Immature natural killer cell (primary cell): ENCODE data around the gene KDM6B. TPM values are rescaled to one million over a fixed set of nuclear protein-coding genes. Genes with fewer than 3 reads are reported as not detected.

Experiments
- DNase-seq, 3 donors: peaks; one replicate each; pipeline ENCODE4 v3.0.0; 2022; ENCODE audit warnings: mixed read lengths in 1 of 3
- H3K27ac Mint-ChIP-seq, 6 donors: one replicate each; pipeline ENCODE4 v1.8.0; 2020; ENCODE audit warnings: mixed read lengths in 6 of 6, mild to moderate bottlenecking in 5 of 6, inconsistent platforms in 4 of 6, moderate library complexity in 3 of 6
- H3K27me3 Mint-ChIP-seq, 3 donors: one replicate each; pipeline ENCODE4 v1.8.0; 2020 to 2021; ENCODE audit warnings: low read depth in 3 of 3, mild to moderate bottlenecking in 3 of 3, mixed read lengths in 3 of 3, moderate library complexity in 3 of 3, inconsistent platforms in 1 of 3
- H3K36me3 Mint-ChIP-seq, 3 donors: one replicate each; pipeline ENCODE4 v1.8.0; 2020; ENCODE audit warnings: mixed read lengths in 3 of 3, inconsistent platforms in 2 of 3, mild to moderate bottlenecking in 2 of 3
- H3K4me1 Mint-ChIP-seq, 2 donors: one replicate each; pipeline ENCODE4 v1.8.0; 2020; ENCODE audit warnings: inconsistent platforms in 2 of 2, mild to moderate bottlenecking in 2 of 2, mixed read lengths in 2 of 2, moderate library complexity in 1 of 2
- H3K4me3 Mint-ChIP-seq, 5 donors: one replicate each; pipeline ENCODE4 v1.8.0; 2020; ENCODE audit warnings: mild to moderate bottlenecking in 5 of 5, mixed read lengths in 5 of 5, inconsistent platforms in 3 of 5, moderate library complexity in 3 of 5
- H3K9me3 Mint-ChIP-seq, 6 donors: one replicate each; pipeline ENCODE4 v1.8.0; 2020; ENCODE audit warnings: mild to moderate bottlenecking in 6 of 6, mixed read lengths in 6 of 6, inconsistent platforms in 4 of 6, moderate library complexity in 3 of 6
- polyA plus RNA-seq, 3 donors: library from polyadenylated mRNA; unstranded; fragments of 300-500 nt; fragmentation: Illumina TruSeq; gene quantifications; one replicate each; pipeline ENCODE4 v1.2.3, GENCODE V29; 2021

Gene KDM6B
- polyA plus RNA-seq, 3 donors from 2014 or later = 0.03 to 0.40 TPM; not detected in 1

DNA sequence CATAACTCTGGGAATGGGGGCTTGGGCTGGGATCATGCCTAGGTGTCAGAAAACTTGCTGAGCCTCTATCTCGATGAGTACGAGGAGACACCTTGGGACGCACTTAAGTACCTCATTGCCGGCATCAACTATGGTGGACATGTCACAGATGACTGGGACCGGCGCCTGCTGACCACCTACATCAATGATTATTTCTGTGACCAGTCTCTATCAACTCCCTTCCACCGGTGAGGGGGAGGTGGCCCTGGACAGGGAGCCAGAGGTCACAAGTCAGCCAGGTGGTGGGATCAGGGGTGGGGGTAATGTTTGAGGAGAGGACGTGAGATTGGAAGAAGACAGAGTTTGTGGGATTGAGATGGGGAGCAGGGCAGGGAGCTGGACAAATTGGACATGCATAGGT, 3.4 kb upstream of the KDM6B start:
- Mint-ChIP-seq H3K27ac (no peak overlapping the region), H3K27me3 (peaks cover 12 to 18% (median 15%) of the 10 kb centered on the region in 3 donors), H3K4me1 (peaks cover 7 to 12% of the 10 kb centered on the region in 2 donors), H3K9me3 (no peaks in the 10 kb centered on the region), H3K4me3 (no peak overlapping the region), H3K36me3 (no peaks in the 10 kb centered on the region)
- DNase-seq = no peak

DNA sequence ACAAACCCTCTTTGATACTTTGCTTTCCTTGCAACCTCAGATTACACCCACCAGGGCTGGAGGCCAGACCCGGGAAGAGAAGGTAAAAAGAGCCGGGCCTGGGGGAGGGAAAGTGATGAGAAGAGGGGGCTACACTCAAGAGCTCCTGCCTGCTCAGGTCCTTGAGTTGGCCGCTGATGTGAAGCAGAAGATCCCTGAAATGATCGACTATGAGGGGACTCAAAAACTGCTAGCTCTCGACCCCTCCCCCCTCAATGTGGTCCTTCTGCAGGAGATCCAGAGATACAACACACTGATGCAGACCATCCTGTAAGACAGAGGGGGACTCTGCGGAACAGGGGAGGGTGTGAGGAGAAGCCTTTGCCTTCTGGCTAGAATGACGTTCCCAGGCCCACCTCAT, 2.8 kb upstream of the KDM6B start:
- H3K4me3 Mint-ChIP-seq = no peak overlapping the region
- peaks cover 15 to 21% (median 18%) of the 10 kb centered on the region in 3 donors for H3K27me3 Mint-ChIP-seq
- H3K27ac Mint-ChIP-seq = no peak overlapping the region
- H3K4me1 Mint-ChIP-seq = peaks cover 11 to 15% of the 10 kb centered on the region in 2 donors
- H3K9me3 Mint-ChIP-seq = no peaks in the 10 kb centered on the region
- DNase-seq = no peak
- H3K36me3 Mint-ChIP-seq = no peaks in the 10 kb centered on the region

DNA sequence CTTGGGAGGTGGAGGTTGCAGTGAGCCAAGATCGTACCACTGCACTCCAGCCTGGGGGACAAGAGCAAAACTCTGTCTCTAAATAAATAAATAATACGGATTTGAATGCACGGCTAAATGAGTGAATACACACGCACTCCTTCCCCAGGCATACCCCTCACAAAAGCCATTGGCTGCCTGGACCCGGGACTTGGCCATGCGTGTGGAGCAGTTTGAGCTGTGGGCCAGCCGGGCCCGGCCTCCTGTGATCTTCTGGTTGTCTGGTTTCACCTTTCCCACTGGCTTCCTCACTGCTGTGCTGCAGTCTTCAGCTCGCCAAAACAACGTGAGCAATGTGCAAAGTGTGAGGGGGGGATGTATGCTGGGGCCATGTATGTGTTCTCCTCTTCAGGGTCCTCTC, 1.6 kb upstream of the KDM6B start:
- no peak for DNase-seq
- no peaks in the 10 kb centered on the region for H3K36me3 Mint-ChIP-seq
- H3K4me3 Mint-ChIP-seq = peak overlapping the region in 1 of 5 donors; percentile 21
- peaks cover 23 to 26% of the 10 kb centered on the region in 2 donors for H3K4me1 Mint-ChIP-seq
- H3K27me3 Mint-ChIP-seq = peaks cover 15 to 31% (median 18%) of the 10 kb centered on the region in 3 donors
- H3K9me3 Mint-ChIP-seq = no peaks in the 10 kb centered on the region
- no peak overlapping the region for H3K27ac Mint-ChIP-seq

DNA sequence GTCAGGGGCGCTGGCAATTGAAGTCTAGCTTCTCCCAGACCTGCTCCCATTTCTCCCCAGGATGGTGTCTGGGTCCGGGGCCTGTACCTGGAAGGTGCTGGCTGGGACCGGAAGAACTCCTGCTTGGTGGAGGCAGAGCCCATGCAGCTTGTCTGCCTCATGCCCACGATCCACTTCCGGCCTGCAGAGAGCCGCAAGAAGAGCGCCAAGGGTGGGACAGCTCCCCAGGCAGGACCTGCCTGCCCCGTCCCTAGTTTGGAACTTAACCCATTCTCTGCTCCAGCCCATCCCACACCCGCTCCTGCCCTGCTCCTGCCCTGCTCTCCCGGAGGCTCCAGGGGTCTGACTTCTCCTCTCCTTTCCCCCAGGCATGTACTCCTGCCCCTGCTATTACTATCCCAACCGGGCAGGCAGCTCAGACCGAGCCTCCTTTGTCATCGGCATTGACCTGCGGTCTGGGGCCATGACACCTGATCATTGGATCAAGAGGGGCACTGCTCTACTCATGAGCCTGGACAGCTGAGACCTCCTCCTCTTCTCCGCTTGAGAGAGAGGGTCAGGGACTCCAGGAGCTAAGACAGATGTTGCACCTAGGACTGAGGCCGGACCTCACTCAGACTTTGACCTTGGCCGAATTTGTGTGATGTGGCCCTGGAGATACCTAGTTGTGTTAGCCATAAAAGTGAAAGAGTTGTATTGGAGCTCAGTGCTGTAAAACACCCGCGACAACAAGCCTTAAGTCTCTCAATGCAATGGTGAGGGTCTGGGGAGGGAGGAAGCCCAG, 814 bp upstream of the KDM6B start:
- H3K27ac Mint-ChIP-seq = peak overlapping the region; percentile 64 to 99 (median 90)
- no peak for DNase-seq
- H3K27me3 Mint-ChIP-seq = peaks cover 13 to 35% (median 15%) of the 10 kb centered on the region in 3 donors
- peaks cover 28 to 30% of the 10 kb centered on the region in 2 donors for H3K4me1 Mint-ChIP-seq
- H3K36me3 Mint-ChIP-seq = no peaks in the 10 kb centered on the region
- no peaks in the 10 kb centered on the region for H3K9me3 Mint-ChIP-seq
- H3K4me3 Mint-ChIP-seq = peak overlapping the region; percentile 87 to 97 (median 92)

DNA sequence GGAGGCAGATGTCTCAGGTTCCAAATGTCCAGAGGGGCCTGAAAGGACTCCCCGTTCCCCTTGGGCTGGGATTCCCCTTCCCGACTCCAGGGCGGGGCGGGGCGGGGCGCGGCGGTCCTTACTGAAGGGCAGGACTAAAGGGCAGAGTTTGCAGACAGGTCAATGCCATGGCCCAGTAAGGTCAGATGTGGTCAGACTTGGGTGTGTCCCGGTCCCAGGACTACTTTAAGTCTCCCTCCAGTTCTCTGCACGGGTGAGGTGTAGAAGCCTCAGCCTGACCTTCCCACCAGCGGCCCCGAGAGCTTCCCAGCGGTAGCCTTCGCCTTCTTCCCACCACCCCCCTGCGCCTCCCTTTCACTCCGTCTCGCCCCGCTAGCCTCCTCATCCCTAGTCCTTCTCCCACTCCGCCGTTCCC, 532 bp downstream of the KDM6B start:
- DNase-seq = no peak
- H3K36me3 Mint-ChIP-seq = no peaks in the 10 kb centered on the region
- H3K4me1 Mint-ChIP-seq = peaks cover 40 to 42% of the 10 kb centered on the region in 2 donors
- H3K27me3 Mint-ChIP-seq = peaks cover 13 to 35% (median 15%) of the 10 kb centered on the region in 3 donors
- peak overlapping the region; percentile 89 to 99 (median 96) for H3K4me3 Mint-ChIP-seq
- peak overlapping the region; percentile 89 to 99 (median 99) for H3K27ac Mint-ChIP-seq
- H3K9me3 Mint-ChIP-seq = no peaks in the 10 kb centered on the region

DNA sequence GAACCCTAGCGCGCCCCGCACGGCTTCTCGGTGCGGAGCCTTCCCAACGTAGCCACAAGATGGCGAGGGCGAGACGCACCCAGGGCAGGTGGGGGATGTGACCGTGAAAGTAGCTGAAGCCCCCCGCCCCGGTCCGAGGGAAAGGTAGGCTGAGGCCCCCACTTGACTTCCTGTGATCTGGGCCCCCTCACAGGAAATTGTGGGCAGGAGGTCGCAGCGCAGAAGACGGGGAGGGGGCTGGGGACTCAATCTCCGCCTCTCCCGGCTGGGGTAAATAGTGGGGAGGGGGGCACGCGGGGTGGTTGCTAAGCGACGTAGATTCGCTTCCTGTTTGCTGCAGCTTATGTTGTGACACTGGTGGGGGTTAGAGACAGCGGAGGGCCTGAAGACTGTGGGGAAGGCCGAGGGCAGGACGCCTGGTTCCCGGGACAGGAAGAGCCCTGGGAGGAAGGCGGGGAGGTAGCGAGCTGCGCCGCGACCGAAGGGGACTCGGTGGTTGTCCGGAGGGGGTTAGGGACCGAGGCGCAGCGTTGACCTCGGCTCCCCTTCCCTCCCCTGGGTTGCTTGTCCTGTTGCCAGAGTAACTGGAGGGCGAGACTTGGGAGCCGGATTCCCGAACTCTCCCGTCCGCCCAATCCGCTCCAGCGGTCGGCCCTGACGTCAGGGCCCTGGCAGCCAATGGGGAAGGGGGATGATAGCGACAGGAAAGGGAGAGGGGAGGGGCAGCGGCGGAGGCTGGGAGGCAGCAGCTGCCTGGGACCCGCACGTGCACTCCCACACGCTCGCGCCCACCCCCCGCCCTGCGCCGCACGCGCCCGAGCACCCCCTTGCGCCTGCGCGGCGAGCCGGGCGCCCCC, 1.2 kb downstream of the KDM6B start:
- Mint-ChIP-seq H3K27me3 (peaks cover 13 to 35% (median 15%) of the 10 kb centered on the region in 3 donors), H3K4me3 (peak overlapping the region; percentile 89 to 99 (median 96)), H3K4me1 (peaks cover 43 to 45% of the 10 kb centered on the region in 2 donors), H3K9me3 (no peaks in the 10 kb centered on the region), H3K36me3 (no peaks in the 10 kb centered on the region), H3K27ac (peak overlapping the region; percentile 89 to 99 (median 99))
- DNase-seq = peak; percentile 83 to 86 (median 85)

DNA sequence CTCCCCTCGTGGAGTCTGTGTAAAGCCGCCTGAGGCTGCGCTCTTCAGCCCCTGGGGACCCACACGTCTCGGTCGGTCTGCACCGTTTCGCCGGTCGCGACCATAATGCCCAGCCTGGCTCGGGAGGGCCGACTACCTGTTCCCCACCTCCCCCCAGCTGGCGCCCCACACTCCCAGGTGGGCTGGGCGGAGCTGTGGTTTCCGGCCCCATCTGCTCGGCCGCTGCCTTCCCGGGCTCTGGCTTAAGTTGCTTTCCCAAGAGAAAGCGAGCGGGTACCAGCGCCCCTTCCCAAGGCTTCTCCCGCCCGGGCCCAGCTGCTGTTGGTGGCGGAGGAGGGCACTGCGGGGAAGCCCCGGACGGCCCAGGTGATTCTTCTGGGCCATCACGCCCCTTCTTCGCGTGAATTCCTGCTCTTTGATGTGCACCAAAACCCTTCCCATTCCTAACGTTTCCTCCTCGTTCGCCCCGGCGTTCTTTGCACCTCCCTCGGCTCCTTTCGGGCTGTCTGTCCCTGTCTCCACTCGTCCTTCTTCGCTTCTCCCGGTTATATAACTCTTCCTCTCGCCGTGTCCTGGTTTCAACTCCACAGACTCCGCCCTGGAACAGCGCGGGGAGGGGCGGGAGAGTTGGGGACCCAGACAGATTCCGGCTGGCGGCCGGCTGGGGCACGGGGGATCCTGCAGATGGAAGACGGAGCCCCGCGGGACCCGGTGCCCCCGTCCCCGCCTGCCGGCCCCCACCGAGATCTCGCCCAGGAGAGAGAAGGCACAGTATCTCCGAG, 2.0 kb downstream of the KDM6B start:
- H3K36me3 Mint-ChIP-seq = no peaks in the 10 kb centered on the region
- peaks cover 12 to 41% (median 15%) of the 10 kb centered on the region in 3 donors for H3K27me3 Mint-ChIP-seq
- peaks cover 51% of the 10 kb centered on the region in 2 donors for H3K4me1 Mint-ChIP-seq
- no peaks in the 10 kb centered on the region for H3K9me3 Mint-ChIP-seq
- peak overlapping the region; percentile 48 to 99 (median 94) for H3K27ac Mint-ChIP-seq
- no peak for DNase-seq
- peak overlapping the region; percentile 83 to 99 (median 90) for H3K4me3 Mint-ChIP-seq

DNA sequence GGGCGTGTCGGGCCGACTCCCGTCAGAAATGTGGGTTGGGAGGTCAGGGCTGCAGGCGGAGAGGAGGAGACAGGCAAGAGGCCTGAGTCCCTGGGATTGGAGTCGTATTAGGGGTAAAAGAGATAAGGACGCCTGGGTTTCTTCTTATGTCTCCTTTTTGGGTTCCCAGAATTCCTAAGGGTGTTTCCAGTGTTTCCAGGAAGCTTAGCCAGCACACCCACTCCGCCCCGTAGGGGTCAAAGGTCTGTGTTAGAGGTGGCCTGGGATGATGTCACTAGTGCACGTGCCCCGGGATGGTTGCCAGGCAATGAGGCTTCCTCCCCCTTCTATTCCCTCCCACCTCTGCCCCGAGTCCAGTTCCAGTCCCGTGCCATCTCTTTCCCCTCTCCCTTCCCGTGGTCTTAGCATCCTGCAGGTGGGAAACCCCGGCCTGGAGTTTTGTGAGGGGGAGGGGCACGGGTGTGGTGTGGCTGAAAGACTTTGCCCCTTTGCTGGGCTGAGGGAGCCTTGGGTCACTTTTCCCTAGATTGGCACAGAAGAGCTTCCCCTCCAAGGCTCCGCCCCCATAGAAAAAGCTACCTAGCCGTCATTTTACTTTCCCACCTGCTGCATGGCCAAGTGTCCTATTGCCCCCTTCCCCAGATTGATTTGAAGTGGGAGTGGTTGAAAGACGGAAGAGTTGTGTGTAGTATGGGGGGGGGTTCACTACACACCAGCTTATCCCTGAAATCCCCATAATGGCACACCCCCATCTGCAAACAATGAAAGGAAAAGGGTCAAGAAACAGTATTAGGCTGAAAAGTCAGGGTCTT, 2.8 kb downstream of the KDM6B start:
- peaks cover 56 to 58% of the 10 kb centered on the region in 2 donors for H3K4me1 Mint-ChIP-seq

DNA sequence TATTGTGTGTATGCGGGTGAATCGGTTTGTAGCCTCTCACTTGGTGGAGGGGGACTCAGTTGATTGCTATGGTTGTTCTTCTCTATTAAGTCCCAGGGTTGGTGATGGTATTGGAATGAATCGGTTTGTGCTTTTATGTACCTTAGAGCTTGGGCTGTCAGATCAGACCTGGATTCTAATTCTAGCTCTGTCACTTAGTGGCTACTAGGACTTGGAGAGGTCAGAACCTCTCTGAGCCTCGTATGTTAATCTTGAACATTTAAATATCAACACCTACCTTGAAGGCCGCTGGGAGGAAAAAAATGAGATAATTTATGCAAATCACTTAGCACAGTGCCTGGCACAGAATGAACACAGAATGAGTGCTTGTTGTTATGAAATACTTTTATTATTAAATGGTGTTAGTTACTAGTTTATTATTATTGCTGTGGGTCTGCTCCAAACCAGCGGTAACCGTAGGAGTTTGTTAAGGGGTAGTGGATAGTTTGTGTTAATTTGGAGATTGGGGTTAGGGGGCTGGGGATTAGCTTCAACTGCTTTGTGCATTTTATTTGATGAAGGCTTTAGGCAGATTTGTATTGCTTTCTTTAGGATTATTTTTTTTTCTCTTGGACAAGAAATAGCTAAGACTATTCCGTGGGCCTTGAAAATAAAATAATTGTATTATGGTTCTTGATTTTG, 3.5 kb downstream of the KDM6B start:
- peaks cover 60 to 65% of the 10 kb centered on the region in 2 donors for H3K4me1 Mint-ChIP-seq
- H3K4me3 Mint-ChIP-seq = peak overlapping the region; percentile 26 to 69 (median 30)
- peaks cover 24 to 57% (median 28%) of the 10 kb centered on the region in 3 donors for H3K27me3 Mint-ChIP-seq
- no peaks in the 10 kb centered on the region for H3K9me3 Mint-ChIP-seq
- peak overlapping the region in 5 of 6 donors; percentile 43 to 99 (median 91) for H3K27ac Mint-ChIP-seq
- no peaks in the 10 kb centered on the region for H3K36me3 Mint-ChIP-seq
- DNase-seq = no peak

More for the DNA sequence above, 2.8 kb downstream of the KDM6B start:
- DNase-seq = no peak
- no peaks in the 10 kb centered on the region for H3K36me3 Mint-ChIP-seq
- H3K27ac Mint-ChIP-seq = peak overlapping the region in 5 of 6 donors; percentile 57 to 99 (median 91)
- H3K27me3 Mint-ChIP-seq = peaks cover 17 to 49% (median 21%) of the 10 kb centered on the region in 3 donors
- H3K9me3 Mint-ChIP-seq = no peaks in the 10 kb centered on the region
- peak overlapping the region; percentile 64 to 92 (median 85) for H3K4me3 Mint-ChIP-seq

DNA sequence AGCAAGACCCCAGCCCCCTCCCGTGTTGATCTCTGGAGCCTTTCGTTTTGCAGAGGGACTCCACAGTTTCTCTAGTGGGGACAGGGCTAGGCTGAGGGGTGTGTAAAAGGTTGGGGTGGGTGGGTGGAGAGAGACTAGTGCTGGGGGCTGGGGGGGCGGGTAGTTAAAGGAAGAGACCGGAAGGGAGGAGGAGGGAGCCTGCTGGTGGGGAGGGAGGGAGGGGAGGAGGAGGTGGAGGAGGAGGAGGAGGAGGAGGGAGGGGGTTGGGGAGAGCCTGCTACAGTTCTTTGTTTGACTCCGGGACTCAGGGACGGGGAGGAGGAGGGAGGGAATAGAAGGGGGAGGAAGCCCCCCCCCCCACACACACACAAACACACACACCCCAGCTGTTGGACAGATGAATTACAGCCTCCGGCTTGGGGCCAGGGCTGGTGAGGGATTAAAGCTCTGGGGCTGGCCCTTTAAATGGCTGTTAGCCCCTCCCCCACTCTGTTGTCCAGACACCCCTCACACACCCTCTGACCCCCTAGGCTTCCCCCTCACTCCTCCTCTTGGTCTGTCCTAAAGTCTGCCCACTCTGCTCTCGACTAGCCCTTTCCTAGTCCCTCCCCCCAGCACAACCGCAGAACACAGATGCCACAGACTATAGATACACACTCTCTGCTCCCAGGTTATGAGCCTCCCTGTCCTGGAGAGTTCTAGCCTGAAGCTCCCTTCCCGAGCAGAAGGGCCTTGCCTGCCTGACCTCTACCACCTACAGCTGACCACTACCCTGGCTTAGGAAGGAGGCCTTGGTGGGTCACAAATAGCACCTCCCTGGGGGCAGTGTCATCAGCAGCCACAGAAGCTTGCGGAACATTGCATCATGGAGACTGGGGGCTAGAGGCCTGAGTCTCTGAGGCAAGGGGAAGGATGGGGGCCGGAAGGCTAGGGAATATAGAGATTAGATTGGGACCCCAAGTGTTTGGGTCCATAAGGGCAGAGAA, 4.4 kb downstream of the KDM6B start:
- Mint-ChIP-seq H3K36me3 (no peaks in the 10 kb centered on the region), H3K4me1 (peaks cover 65 to 67% of the 10 kb centered on the region in 2 donors), H3K27me3 (peaks cover 33 to 65% (median 36%) of the 10 kb centered on the region in 3 donors), H3K27ac (peak overlapping the region; percentile 6 to 100 (median 86)), H3K9me3 (no peaks in the 10 kb centered on the region), H3K4me3 (peak overlapping the region in 2 of 5 donors; percentile 14 to 30)
- DNase-seq = no peak

DNA sequence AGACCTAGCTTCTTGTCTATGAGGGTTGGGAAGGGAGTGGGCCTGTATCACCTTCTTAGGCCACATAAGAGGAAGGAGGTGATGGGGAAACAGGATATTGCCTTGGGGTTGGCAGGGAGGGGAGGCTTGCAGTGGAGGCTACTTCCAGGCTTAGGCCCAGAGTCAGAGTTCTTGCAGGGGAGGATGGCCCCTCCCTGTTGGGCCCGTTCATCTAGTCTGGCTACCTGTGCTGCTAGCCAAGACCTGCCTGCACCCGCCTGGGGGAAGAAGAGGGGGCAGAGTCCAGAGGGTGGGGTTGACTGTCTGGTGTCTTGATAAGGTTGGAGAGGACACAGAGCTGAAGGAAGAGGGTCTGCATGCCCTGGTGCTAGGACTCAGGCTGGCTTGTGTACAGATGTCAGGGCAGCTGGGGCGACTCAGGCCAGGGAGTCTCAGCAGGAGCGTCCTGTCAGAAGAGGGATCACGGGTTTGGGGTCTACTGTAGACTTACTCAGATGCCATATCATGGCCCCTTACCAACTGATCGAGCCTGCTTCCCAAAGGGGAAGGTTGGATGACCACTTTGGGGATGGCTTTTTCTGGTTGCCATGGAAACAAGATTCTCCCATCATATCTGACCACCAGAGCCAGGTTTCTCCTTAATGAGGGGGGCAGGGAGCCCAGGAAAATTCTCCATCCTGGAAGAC, 5.3 kb downstream of the KDM6B start:
- H3K4me3 Mint-ChIP-seq = no peak overlapping the region
- DNase-seq = no peak
- H3K36me3 Mint-ChIP-seq = no peaks in the 10 kb centered on the region
- H3K4me1 Mint-ChIP-seq = peaks cover 66 to 72% of the 10 kb centered on the region in 2 donors
- H3K9me3 Mint-ChIP-seq = no peaks in the 10 kb centered on the region
- peak overlapping the region; percentile 0 to 100 (median 80) for H3K27ac Mint-ChIP-seq
- H3K27me3 Mint-ChIP-seq = peaks cover 40 to 71% (median 43%) of the 10 kb centered on the region in 3 donors
